Mesendoderm (in vitro differentiated cells): ENCODE data around the gene AP3S2.

Experiments used
- DNase-seq: peaks from one replicate; pipeline ENCODE4 v3.0.0; 2013
- H2AK5ac ChIP-seq: 2 replicates; pipeline ENCODE4 v1.6.1; 2013; ENCODE audit warnings: low read length, inconsistent platforms
- H2BK120ac ChIP-seq: 2 replicates; pipeline ENCODE4 v1.6.1; 2013; ENCODE audit warnings: low read depth, mild to moderate bottlenecking, low read length, moderate library complexity, mixed read lengths
- H2BK15ac ChIP-seq: replicated peaks from 2 replicates; pipeline ENCODE4 v1.6.1; 2013; ENCODE audit warnings: low read depth, mild to moderate bottlenecking, moderate library complexity
- H2BK5ac ChIP-seq: 2 replicates; pipeline ENCODE4 v1.6.1; 2013; ENCODE audit warnings: low read length, inconsistent platforms
- H3K18ac ChIP-seq: 2 replicates; pipeline ENCODE4 v1.6.1; 2013; ENCODE audit warnings: mild to moderate bottlenecking, low read length, mixed read lengths
- H3K23ac ChIP-seq: one replicate; pipeline ENCODE4 v1.6.1; 2013; ENCODE audit warnings: low read length
- H3K27ac ChIP-seq: 2 replicates; pipeline ENCODE4 v1.5.1; 2013; ENCODE audit warnings: low read depth, mild to moderate bottlenecking, inconsistent platforms, low read length, moderate library complexity
- H3K27me3 ChIP-seq: 2 replicates; pipeline ENCODE4 v1.6.1; 2013; ENCODE audit warnings: low read length, control low read depth, mild to moderate bottlenecking, inconsistent platforms; ENCODE audit not compliant: insufficient read depth, poor library complexity
- H3K36me3 ChIP-seq: 2 replicates; pipeline ENCODE4 v1.6.1; 2013; ENCODE audit warnings: low read length, inconsistent platforms; ENCODE audit not compliant: control insufficient read depth, insufficient read depth
- H3K4ac ChIP-seq: one replicate; pipeline ENCODE4 v1.6.1; 2013; ENCODE audit warnings: low read depth, mild to moderate bottlenecking, low read length, moderate library complexity
- H3K4me1 ChIP-seq: 2 replicates; pipeline ENCODE4 v1.6.1; 2013; ENCODE audit warnings: low read depth, low read length, inconsistent platforms; ENCODE audit not compliant: control insufficient read depth
- H3K4me2 ChIP-seq: 2 replicates; pipeline ENCODE4 v1.6.1; 2013; ENCODE audit warnings: low read length
- H3K4me3 ChIP-seq: 2 replicates; pipeline ENCODE4 v1.5.1; 2013; ENCODE audit warnings: mild to moderate bottlenecking, low read length
- H3K56ac ChIP-seq: one replicate; pipeline ENCODE4 v1.6.1; 2013; ENCODE audit warnings: low read length
- H3K79me1 ChIP-seq: 2 replicates; pipeline ENCODE4 v1.6.1; 2013; ENCODE audit warnings: low read length, inconsistent platforms
- H3K79me2 ChIP-seq: 2 replicates; pipeline ENCODE4 v1.6.1; 2013; ENCODE audit warnings: mild to moderate bottlenecking, low read length; ENCODE audit not compliant: control insufficient read depth, insufficient read depth
- H3K9ac ChIP-seq: 2 replicates; pipeline ENCODE4 v1.6.1; 2013; ENCODE audit warnings: low read length, inconsistent platforms
- H4K5ac ChIP-seq: one replicate; pipeline ENCODE4 v1.6.1; 2013; ENCODE audit warnings: low read length
- H4K8ac ChIP-seq: one replicate; pipeline ENCODE4 v1.6.1; 2013; ENCODE audit warnings: low read depth, mild to moderate bottlenecking, control low read depth, low read length, moderate library complexity
- WGBS: extraction: QIAGEN DNeasy Blood & Tissue Kit; methylation state at CpG from one replicate; pipeline ENCODE4 v1.1.7; 2013; ENCODE audit warnings: low lambda C conversion rate, missing lambda C conversion rate; ENCODE audit not compliant: insufficient coverage; ENCODE audit errors: extremely low coverage; 5-methylcytosine and 5-hydroxymethylcytosine counted together

AP3S2 gene

DNA sequence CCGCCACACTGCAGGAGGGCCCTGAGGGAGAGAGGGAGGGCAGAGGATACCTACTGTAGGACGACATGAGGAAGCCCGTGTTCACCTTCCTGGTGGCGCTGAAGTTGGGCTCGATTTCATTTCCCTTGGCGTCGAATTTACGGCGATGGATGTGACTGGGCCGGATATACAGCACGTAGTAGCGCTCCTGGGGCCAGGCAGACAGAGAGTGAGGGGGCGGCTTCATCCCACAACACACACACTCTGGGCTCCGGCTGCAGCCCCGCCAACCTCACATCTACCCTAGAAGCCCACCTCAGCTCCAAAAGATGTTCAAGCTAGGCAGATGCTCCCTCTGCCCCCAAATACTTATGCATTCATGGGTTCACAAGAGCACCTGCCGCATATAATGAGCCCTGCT lies 14.4 kb upstream of the AP3S2 start:
- H3K79me2 ChIP-seq = no peaks in the 10 kb centered on the region
- H3K23ac ChIP-seq = no peak overlapping the region
- H3K4ac ChIP-seq = no peak overlapping the region
- H2BK15ac ChIP-seq = no peak overlapping the region
- no peak overlapping the region for H3K27ac ChIP-seq
- H3K79me1 ChIP-seq = no peaks in the 10 kb centered on the region
- DNase-seq = no peak
- H3K9ac ChIP-seq = no peak overlapping the region
- H2BK5ac ChIP-seq = no peak overlapping the region
- H3K56ac ChIP-seq = no peak overlapping the region
- no peak overlapping the region for H3K4me3 ChIP-seq
- H3K4me1 ChIP-seq = no peaks in the 10 kb centered on the region
- H4K8ac ChIP-seq = no peak overlapping the region
- no CpG with 5 or more reads among the region's 16 CpGs for WGBS
- no peaks in the 10 kb centered on the region for H3K27me3 ChIP-seq
- H3K36me3 ChIP-seq = no peaks in the 10 kb centered on the region
- H3K4me2 ChIP-seq = no peak overlapping the region
- H3K18ac ChIP-seq = no peak overlapping the region
- no peak overlapping the region for H2AK5ac ChIP-seq
- no peak overlapping the region for H4K5ac ChIP-seq
- H2BK120ac ChIP-seq = no peak overlapping the region

DNA sequence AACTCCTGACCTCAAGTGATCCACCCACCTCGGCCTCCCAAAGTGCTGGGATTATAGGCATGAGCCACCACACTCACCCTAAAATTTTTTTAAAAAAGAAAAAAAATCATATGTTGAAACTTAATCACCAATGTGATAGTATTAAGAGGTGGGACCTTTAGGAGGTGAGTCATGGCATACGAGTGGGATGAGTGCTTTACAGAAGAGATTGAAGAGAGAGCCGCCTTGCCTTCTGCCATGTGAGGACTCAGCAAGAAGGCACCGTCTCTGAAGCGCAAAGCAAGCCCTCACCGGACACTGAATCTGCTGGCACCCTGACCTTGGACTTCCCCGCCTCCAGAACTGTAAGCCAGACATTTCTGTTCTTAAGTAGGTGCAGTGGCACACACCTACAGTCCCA lies 13.5 kb upstream of the AP3S2 start:
- H3K79me1 ChIP-seq = no peaks in the 10 kb centered on the region
- no peak overlapping the region for H4K8ac ChIP-seq
- no peaks in the 10 kb centered on the region for H3K27me3 ChIP-seq
- no peak overlapping the region for H3K4me3 ChIP-seq
- no peak overlapping the region for H3K4ac ChIP-seq
- WGBS = no CpG with 5 or more reads among the region's 7 CpGs
- no peaks in the 10 kb centered on the region for H3K4me1 ChIP-seq
- no peaks in the 10 kb centered on the region for H3K36me3 ChIP-seq
- H2BK5ac ChIP-seq = no peak overlapping the region
- no peak for DNase-seq
- H3K4me2 ChIP-seq = no peak overlapping the region
- no peak overlapping the region for H3K18ac ChIP-seq
- no peak overlapping the region for H2BK120ac ChIP-seq
- no peak overlapping the region for H2BK15ac ChIP-seq
- H3K9ac ChIP-seq = no peak overlapping the region
- H3K27ac ChIP-seq = no peak overlapping the region
- no peak overlapping the region for H2AK5ac ChIP-seq
- H3K23ac ChIP-seq = no peak overlapping the region
- no peak overlapping the region for H3K56ac ChIP-seq
- H3K79me2 ChIP-seq = no peaks in the 10 kb centered on the region
- no peak overlapping the region for H4K5ac ChIP-seq

DNA sequence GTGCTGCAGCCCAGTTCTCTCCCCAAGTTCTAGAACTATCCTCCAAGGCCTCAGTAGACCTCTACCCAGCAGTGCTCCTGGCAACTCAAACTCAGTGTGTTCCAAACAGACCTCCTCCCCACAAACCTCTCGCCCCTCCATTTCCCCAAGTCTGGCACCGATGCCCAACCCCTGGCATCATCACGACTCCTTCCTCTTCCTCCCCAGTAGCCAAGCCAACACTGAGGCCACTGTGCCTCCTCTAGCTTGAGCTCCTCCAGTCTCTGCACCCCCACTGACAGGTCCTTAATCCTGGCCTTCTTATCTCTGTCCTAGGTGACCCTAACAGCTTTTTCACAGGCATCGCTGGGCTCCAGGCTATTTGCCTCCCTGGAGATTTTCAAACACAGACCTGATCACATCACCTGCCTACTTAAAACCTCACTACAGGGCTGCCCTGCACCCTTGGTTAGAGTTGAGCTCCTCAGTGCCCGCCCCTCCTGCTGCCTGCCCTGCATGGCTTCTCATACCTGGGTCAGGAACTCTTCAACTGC lies 12.1 kb upstream of the AP3S2 start:
- Histone ChIP-seq H3K36me3 (no peaks in the 10 kb centered on the region), H3K56ac (no peak overlapping the region), H3K79me2 (no peaks in the 10 kb centered on the region), H3K4ac (no peak overlapping the region), H2BK120ac (no peak overlapping the region), H3K27ac (no peak overlapping the region), H3K4me2 (no peak overlapping the region), H3K79me1 (no peaks in the 10 kb centered on the region), H3K23ac (no peak overlapping the region), H3K18ac (no peak overlapping the region), H2AK5ac (no peak overlapping the region), H2BK15ac (no peak overlapping the region), H4K8ac (no peak overlapping the region), H4K5ac (no peak overlapping the region), H3K4me1 (no peaks in the 10 kb centered on the region), H2BK5ac (no peak overlapping the region), H3K27me3 (no peaks in the 10 kb centered on the region), H3K4me3 (no peak overlapping the region), H3K9ac (no peak overlapping the region)
- no peak for DNase-seq
- no CpG with 5 or more reads among the region's 5 CpGs for WGBS

DNA sequence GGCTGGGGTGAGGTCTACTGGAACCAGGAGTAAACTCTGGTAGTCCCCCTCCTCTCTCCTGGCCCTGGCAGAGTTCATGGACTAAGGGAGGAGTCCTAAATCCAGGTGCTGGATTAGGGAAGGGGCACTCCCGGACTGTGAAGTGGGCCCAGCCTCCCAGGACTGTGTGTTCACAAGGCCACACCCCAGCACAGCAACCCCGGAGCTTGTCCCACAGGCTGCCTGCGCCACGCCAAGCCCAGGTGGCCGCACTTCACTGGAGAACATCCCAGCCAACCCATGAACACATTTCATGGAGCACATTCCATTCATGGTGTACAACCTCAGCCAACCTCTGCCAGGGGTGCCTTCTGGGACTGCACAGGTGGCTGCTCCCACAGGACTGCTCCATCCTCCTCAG lies 10.7 kb upstream of the AP3S2 start:
- no peak overlapping the region for H2AK5ac ChIP-seq
- no peaks in the 10 kb centered on the region for H3K79me1 ChIP-seq
- no peak overlapping the region for H2BK5ac ChIP-seq
- no peak overlapping the region for H3K4me2 ChIP-seq
- H3K9ac ChIP-seq = no peak overlapping the region
- no peak overlapping the region for H3K4me3 ChIP-seq
- no peak overlapping the region for H3K56ac ChIP-seq
- no peaks in the 10 kb centered on the region for H3K79me2 ChIP-seq
- H3K18ac ChIP-seq = no peak overlapping the region
- H2BK15ac ChIP-seq = no peak overlapping the region
- no peak overlapping the region for H3K27ac ChIP-seq
- H2BK120ac ChIP-seq = no peak overlapping the region
- no peak overlapping the region for H3K23ac ChIP-seq
- no peaks in the 10 kb centered on the region for H3K27me3 ChIP-seq
- H4K5ac ChIP-seq = no peak overlapping the region
- no peak for DNase-seq
- WGBS = no CpG with 5 or more reads among the region's 5 CpGs
- H3K4me1 ChIP-seq = no peaks in the 10 kb centered on the region
- H3K4ac ChIP-seq = no peak overlapping the region
- H4K8ac ChIP-seq = no peak overlapping the region
- no peaks in the 10 kb centered on the region for H3K36me3 ChIP-seq

DNA sequence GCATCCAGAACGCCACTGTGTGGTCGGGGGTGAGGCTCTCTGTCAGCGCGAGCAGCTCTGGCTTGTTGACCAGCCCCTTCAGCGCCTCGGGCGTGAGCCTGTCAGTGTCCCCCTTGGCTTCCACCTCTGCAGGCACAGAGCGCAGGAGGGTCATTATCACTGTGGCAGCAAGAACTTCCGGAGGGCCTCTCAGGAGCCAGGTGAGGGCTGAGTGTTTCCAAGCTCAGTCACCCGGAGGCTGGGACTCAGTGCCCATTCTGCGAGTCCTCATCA lies 10.0 kb upstream of the AP3S2 start:
- no peak overlapping the region for H3K27ac ChIP-seq
- no peak overlapping the region for H2AK5ac ChIP-seq
- H3K36me3 ChIP-seq = no peaks in the 10 kb centered on the region
- no peak for DNase-seq
- H4K8ac ChIP-seq = no peak overlapping the region
- no peaks in the 10 kb centered on the region for H3K27me3 ChIP-seq
- H4K5ac ChIP-seq = no peak overlapping the region
- no peak overlapping the region for H3K4me3 ChIP-seq
- no peaks in the 10 kb centered on the region for H3K79me1 ChIP-seq
- H3K23ac ChIP-seq = no peak overlapping the region
- H2BK120ac ChIP-seq = no peak overlapping the region
- no peak overlapping the region for H3K4ac ChIP-seq
- no peak overlapping the region for H3K18ac ChIP-seq
- H2BK15ac ChIP-seq = no peak overlapping the region
- WGBS = no CpG with 5 or more reads among the region's 11 CpGs
- no peaks in the 10 kb centered on the region for H3K4me1 ChIP-seq
- no peaks in the 10 kb centered on the region for H3K79me2 ChIP-seq
- H3K9ac ChIP-seq = no peak overlapping the region
- H3K4me2 ChIP-seq = no peak overlapping the region
- no peak overlapping the region for H3K56ac ChIP-seq
- H2BK5ac ChIP-seq = no peak overlapping the region

DNA sequence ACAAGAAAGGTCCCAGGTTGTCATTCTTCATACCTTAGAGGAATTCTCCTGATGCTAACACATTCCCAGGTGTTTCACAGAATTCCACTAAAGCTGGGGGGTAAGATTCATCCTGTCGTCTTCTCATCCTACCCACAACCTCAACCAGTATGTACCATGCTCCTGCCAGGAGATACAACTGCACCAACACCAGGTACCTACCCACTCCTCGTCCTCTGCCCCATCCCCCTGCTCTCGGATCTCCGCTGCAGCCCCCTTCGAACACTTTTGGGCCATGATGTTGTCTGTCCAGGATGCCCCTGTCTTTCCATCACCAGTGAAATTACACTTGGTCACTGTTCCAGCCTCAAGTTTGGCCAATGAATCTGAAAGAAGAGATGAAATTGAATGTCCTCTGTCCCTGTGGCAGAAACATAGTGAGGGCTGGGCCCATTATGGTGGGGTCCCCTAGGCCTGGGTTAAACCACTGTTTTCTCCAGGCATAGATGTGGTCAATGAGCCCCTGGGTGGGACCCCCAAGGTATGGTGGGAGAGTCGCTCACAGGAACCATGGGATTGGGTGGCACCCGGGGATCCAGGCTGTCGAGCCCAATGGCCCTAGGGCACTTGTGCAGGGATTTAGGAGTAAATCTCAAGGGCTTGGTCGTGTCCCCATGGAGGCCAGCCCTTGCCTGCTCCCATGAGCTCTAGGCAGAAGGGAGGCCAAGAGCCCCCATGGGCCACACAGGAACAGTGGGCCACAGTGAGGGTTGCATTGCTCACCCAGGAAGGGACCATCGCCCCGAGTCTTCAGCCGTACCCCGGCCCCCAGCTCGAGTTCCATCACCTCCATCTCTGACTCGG lies 9.4 kb upstream of the AP3S2 start:
- Histone ChIP-seq H2AK5ac (no peak overlapping the region), H3K36me3 (no peaks in the 10 kb centered on the region), H3K27ac (no peak overlapping the region), H3K79me2 (no peaks in the 10 kb centered on the region), H3K79me1 (no peaks in the 10 kb centered on the region), H4K8ac (no peak overlapping the region), H2BK120ac (no peak overlapping the region), H3K23ac (no peak overlapping the region), H3K9ac (no peak overlapping the region), H3K4ac (no peak overlapping the region), H2BK5ac (no peak overlapping the region), H3K27me3 (no peaks in the 10 kb centered on the region), H3K56ac (no peak overlapping the region), H3K4me1 (no peaks in the 10 kb centered on the region), H3K18ac (no peak overlapping the region), H3K4me2 (no peak overlapping the region), H3K4me3 (no peak overlapping the region), H4K5ac (no peak overlapping the region), H2BK15ac (no peak overlapping the region)
- WGBS = no CpG with 5 or more reads among the region's 15 CpGs
- no peak for DNase-seq
